Body of pancreas (tissue), 4 donors: Measurements from ENCODE around the gene MED13L.

Source experiments
- CTCF ChIP-seq, 7 experiments: fragments of 450-650 bp in 4 of 7; fragments of 200-600 bp in 3 of 7; sonication (generic) in 3 of 7; IDR thresholded peaks; one replicate each; pipeline ENCODE4 v1.5.1; 2016 to 2019; ENCODE audit warnings: antibody characterized with exemption in 7 of 7
- POLR2A ChIP-seq, 3 donors: fragments of 450-650 bp; IDR thresholded peaks; one replicate each; pipeline ENCODE4 v1.6.1; 2016; ENCODE audit warnings: antibody characterized with exemption in 3 of 3, mild to moderate bottlenecking in 2 of 3

GRCh38 chr12:115943630-115944391 lies 333.7 kb downstream of the MED13L start:
- no peak for TF ChIP-seq CTCF (IDR thresholded peaks at IDR 0.05)
- TF ChIP-seq POLR2A (IDR thresholded peaks at IDR 0.05): no peak
